Hepatocyte (in vitro differentiated cells): Measurements from ENCODE around the gene EXOC5. TPM values are rescaled to one million over a fixed set of nuclear protein-coding genes. Genes with fewer than 3 reads are reported as not detected.

Experiments
- DNase-seq: peaks from one replicate; pipeline ENCODE4 v3.0.0-alpha.2; 2016; ENCODE audit warnings: low spot score
- H2AFZ ChIP-seq: fragments of 200-600 bp; sonication (generic); 2 replicates; pipeline ENCODE4 v1.6.0; 2016; ENCODE audit warnings: antibody characterized with exemption, mild to moderate bottlenecking
- H3K27ac ChIP-seq: fragments of 200-600 bp; sonication (generic); 2 replicates; pipeline ENCODE4 v1.5.1; 2016; ENCODE audit warnings: mild to moderate bottlenecking
- H3K27me3 ChIP-seq: fragments of 200-600 bp; sonication (generic); 2 replicates; pipeline ENCODE4 v1.6.1; 2016
- H3K36me3 ChIP-seq: fragments of 200-600 bp; sonication (generic); replicated peaks from 2 replicates; pipeline ENCODE4 v1.5.1; 2016; ENCODE audit warnings: low read depth; ENCODE audit not compliant: insufficient read depth
- H3K4me1 ChIP-seq: fragments of 200-600 bp; sonication (generic); 2 replicates; pipeline ENCODE4 v1.5.1; 2016; ENCODE audit warnings: mild to moderate bottlenecking, moderate library complexity; ENCODE audit not compliant: insufficient read depth
- H3K4me2 ChIP-seq: fragments of 200-600 bp; sonication (generic); 2 replicates; pipeline ENCODE4 v1.6.0; 2016
- H3K4me3 ChIP-seq: fragments of 200-600 bp; sonication (generic); 2 replicates; pipeline ENCODE4 v1.5.1; 2016; ENCODE audit warnings: mild to moderate bottlenecking
- H3K79me2 ChIP-seq: fragments of 200-600 bp; sonication (generic); 2 replicates; pipeline ENCODE4 v1.6.0; 2017; ENCODE audit warnings: mild to moderate bottlenecking
- H3K9me2 ChIP-seq: fragments of 200-600 bp; sonication (generic); replicated peaks from 2 replicates; pipeline ENCODE4 v1.6.0; 2017; ENCODE audit warnings: mild to moderate bottlenecking; ENCODE audit not compliant: insufficient read depth
- H3K9me3 ChIP-seq: fragments of 200-600 bp; sonication (generic); 2 replicates; pipeline ENCODE4 v1.5.1; 2016; ENCODE audit warnings: low read depth, mild to moderate bottlenecking
- H4K20me1 ChIP-seq: fragments of 200-600 bp; sonication (generic); 2 replicates; pipeline ENCODE4 v1.6.0; 2016; ENCODE audit warnings: mild to moderate bottlenecking; ENCODE audit not compliant: insufficient read depth, poor library complexity, severe bottlenecking
- EZH2 ChIP-seq: fragments of 200-600 bp; sonication (generic); IDR thresholded peaks from 2 replicates; pipeline ENCODE4 v1.6.1; 2016; ENCODE audit warnings: antibody characterized with exemption, mild to moderate bottlenecking, borderline replicate concordance
- EZH2phosphoT487 ChIP-seq: fragments of 200-600 bp; sonication (generic); IDR thresholded peaks from one replicate; pipeline ENCODE4 v1.6.1; 2018; ENCODE audit warnings: antibody characterized with exemption, mild to moderate bottlenecking, low read depth, moderate library complexity; ENCODE audit not compliant: unreplicated experiment, severe bottlenecking
- WGBS: methylation state at CpG from one replicate; pipeline ENCODE4 v1.1.6; 2016; ENCODE audit warnings: low lambda C conversion rate; ENCODE audit errors: missing lambda C conversion rate; 5-methylcytosine and 5-hydroxymethylcytosine counted together
- polyA plus RNA-seq: library from polyadenylated mRNA; unstranded; fragments of >200 nt; fragmentation: Nextera tagmentation; extraction: Ambion mirVana; gene quantifications from 2 replicates; pipeline ENCODE4 v1.2.1, GENCODE V29; 2016
- total RNA-seq: library from RNA; depleted of rRNA; stranded (reverse); fragments of >200 nt; gene quantifications from 2 replicates; pipeline ENCODE4 v1.2.3, GENCODE V29; 2014
- TF ChIP-seq, protein P1 (sequence below): fragments of 200-600 bp; sonication (generic); IDR thresholded peaks from 2 replicates; pipeline ENCODE4 v1.5.1; 2016; ENCODE audit warnings: antibody characterized with exemption, mild to moderate bottlenecking; ENCODE audit not compliant: poor library complexity

The EXOC5 gene
- total and polyA plus RNA-seq, 2 experiments from 2014 or later: 31.4 to 51.8 TPM

DNA sequence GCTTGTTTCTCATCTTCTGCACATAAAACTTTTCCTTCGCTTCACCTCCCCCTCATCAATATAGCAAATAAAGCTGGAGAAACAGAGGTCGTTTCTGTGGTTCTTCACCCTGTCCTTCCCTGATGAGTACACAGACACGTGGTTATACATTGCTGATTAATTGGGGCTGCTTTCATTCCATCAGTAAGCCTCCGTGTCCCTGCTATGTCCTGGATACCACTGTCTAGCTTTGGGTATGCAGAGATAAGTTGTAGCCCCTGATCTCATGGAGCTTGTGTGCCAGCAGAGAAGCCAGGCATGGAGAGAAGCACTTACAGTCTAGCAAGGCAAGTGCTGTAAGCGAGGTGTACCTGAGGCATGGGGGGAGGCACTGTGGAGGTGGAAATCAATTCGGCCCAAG lies 108.4 kb downstream of the EXOC5 start:
- no peaks in the 10 kb centered on the region for H3K9me2 ChIP-seq
- no peak overlapping the region for H3K27ac ChIP-seq
- H3K4me1 ChIP-seq: no peaks in the 10 kb centered on the region
- H3K36me3 ChIP-seq: no peaks in the 10 kb centered on the region
- H3K4me3 ChIP-seq: no peak overlapping the region
- H2AFZ ChIP-seq: no peak overlapping the region
- no peak for TF ChIP-seq EZH2phosphoT487
- TF ChIP-seq, protein P1, sequence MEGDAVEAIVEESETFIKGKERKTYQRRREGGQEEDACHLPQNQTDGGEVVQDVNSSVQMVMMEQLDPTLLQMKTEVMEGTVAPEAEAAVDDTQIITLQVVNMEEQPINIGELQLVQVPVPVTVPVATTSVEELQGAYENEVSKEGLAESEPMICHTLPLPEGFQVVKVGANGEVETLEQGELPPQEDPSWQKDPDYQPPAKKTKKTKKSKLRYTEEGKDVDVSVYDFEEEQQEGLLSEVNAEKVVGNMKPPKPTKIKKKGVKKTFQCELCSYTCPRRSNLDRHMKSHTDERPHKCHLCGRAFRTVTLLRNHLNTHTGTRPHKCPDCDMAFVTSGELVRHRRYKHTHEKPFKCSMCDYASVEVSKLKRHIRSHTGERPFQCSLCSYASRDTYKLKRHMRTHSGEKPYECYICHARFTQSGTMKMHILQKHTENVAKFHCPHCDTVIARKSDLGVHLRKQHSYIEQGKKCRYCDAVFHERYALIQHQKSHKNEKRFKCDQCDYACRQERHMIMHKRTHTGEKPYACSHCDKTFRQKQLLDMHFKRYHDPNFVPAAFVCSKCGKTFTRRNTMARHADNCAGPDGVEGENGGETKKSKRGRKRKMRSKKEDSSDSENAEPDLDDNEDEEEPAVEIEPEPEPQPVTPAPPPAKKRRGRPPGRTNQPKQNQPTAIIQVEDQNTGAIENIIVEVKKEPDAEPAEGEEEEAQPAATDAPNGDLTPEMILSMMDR: no peak
- TF ChIP-seq EZH2: no peak
- no peaks in the 10 kb centered on the region for H4K20me1 ChIP-seq
- H3K79me2 ChIP-seq: no peaks in the 10 kb centered on the region
- no peak overlapping the region for H3K4me2 ChIP-seq
- H3K27me3 ChIP-seq: peaks cover 10% of the 10 kb centered on the region
- 66% methylated on average over 6 of the region's 6 CpGs for WGBS
- no peaks in the 10 kb centered on the region for H3K9me3 ChIP-seq
- no peak for DNase-seq

DNA sequence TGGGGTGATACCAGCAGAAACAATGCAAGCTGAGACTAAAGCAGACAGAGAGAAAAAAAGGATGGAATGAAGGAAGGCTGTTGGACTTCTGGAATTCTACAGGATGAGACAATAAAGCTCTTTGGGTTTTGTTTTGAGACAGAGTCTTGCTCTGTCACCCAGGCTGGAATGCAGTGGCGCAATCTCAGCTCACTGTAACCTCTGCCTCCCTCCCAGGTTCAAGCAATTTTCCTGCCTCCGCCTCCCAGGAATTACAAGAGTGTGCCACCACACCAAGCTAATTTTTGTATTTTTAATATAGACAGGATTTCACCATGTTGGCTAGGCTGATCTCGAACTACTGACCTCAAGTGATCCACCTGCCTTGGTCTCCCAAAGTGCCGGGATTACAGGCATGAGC lies 115.4 kb downstream of the EXOC5 start:
- 95% methylated on average over 4 of the region's 4 CpGs for WGBS

More for the DNA sequence above, 115.4 kb downstream of the EXOC5 start:
- H3K4me1 ChIP-seq: no peaks in the 10 kb centered on the region
- no peaks in the 10 kb centered on the region for H4K20me1 ChIP-seq
- no peaks in the 10 kb centered on the region for H3K79me2 ChIP-seq
- TF ChIP-seq EZH2phosphoT487 (no peak), EZH2 (no peak)
- TF ChIP-seq, protein P1: no peak
- no peaks in the 10 kb centered on the region for H3K9me3 ChIP-seq
- no peaks in the 10 kb centered on the region for H3K9me2 ChIP-seq
- no peaks in the 10 kb centered on the region for H3K36me3 ChIP-seq
- no peak overlapping the region for H3K4me2 ChIP-seq
- no peak overlapping the region for H3K4me3 ChIP-seq
- no peak overlapping the region for H2AFZ ChIP-seq
- H3K27ac ChIP-seq: no peak overlapping the region
- peaks cover 3% of the 10 kb centered on the region for H3K27me3 ChIP-seq
- DNase-seq: no peak

Other genes starting within 250 kb of the EXOC5 start
- gene AP5M1, start 66 bp upstream of the EXOC5 start, total RNA-seq: 35.8 and 38.3 TPM in 2 replicates
- gene AP5M1, start 66 bp upstream of the EXOC5 start, polyA plus RNA-seq: 27.8 and 34.9 TPM in 2 replicates
- gene NAA30, start 121.7 kb upstream of the EXOC5 start, total RNA-seq: 28.4 and 30.2 TPM in 2 replicates
- 8.9 and 10.6 TPM in 2 replicates for gene NAA30, start 121.7 kb upstream of the EXOC5 start, polyA plus RNA-seq
- 21.8 and 34.5 TPM in 2 replicates for gene CCDC198, start 225.0 kb upstream of the EXOC5 start, total RNA-seq
- gene CCDC198, start 225.0 kb upstream of the EXOC5 start, polyA plus RNA-seq: 8.5 and 15.3 TPM in 2 replicates